HUDEP-2 (cell line): ENCODE data around the gene UNC119.

Experiments
- DNase-seq, 76 experiments: peaks; one replicate each; lab custom pipeline; 2025; ENCODE audit not compliant: unreplicated experiment in 76 of 76; lab: John Stamatoyannopoulos, UW

UNC119 gene

GRCh38 chr17:28545787-28546415 lies 6.5 kb downstream of the UNC119 start:
- DNase-seq, result no peak

- DNase-seq, result no peak
Measured at GRCh38 chr17:28545141-28545503, 7.3 kb downstream of the UNC119 start.

- DNase-seq, result no peak
Measured at GRCh38 chr17:28544402-28545140, 7.9 kb downstream of the UNC119 start.

- no peak for DNase-seq
Measured at GRCh38 chr17:28541439-28541838, 11.0 kb downstream of the UNC119 start.

GRCh38 chr17:28540231-28540630 lies 12.2 kb downstream of the UNC119 start:
- no peak for DNase-seq

- no peak for DNase-seq
Measured at GRCh38 chr17:28538296-28538895, 14.0 kb downstream of the UNC119 start.

- no peak for DNase-seq
Measured at GRCh38 chr17:28537219-28537610, 15.2 kb downstream of the UNC119 start.

GRCh38 chr17:28536532-28537218 lies 15.7 kb downstream of the UNC119 start:
- no peak for DNase-seq

GRCh38 chr17:28534740-28535375 lies 17.6 kb downstream of the UNC119 start:
- DNase-seq, result no peak

GRCh38 chr17:28533091-28533807 lies 19.2 kb downstream of the UNC119 start:
- DNase-seq, result no peak

GRCh38 chr17:28532050-28532960 lies 20.1 kb downstream of the UNC119 start:
- DNase-seq, result no peak

- no peak for DNase-seq
Measured at GRCh38 chr17:28530926-28531325, 21.5 kb downstream of the UNC119 start.

- no peak for DNase-seq
Measured at GRCh38 chr17:28530250-28530649, 22.2 kb downstream of the UNC119 start.

- DNase-seq, result no peak
Measured at GRCh38 chr17:28529013-28529400, 23.4 kb downstream of the UNC119 start.

- DNase-seq, result peak in 1 of 76 experiments; percentile 2
Measured at GRCh38 chr17:28528327-28529012, 24.0 kb downstream of the UNC119 start.

- DNase-seq, result peak in 1 of 76 experiments; percentile 36
Measured at GRCh38 chr17:28527859-28528258, 24.6 kb downstream of the UNC119 start.

GRCh38 chr17:28527181-28527681 lies 25.2 kb downstream of the UNC119 start:
- peak in 67 of 76 experiments; percentile 5 to 84 (median 50) for DNase-seq

GRCh38 chr17:28526381-28526780 lies 26.0 kb downstream of the UNC119 start:
- DNase-seq, result no peak
